ENCODE data around the gene OOEP.
"Not testable (repeated sequence)": the region's sequence is repeated elsewhere in the genome, so short reads cannot be mapped to it uniquely, and the experiment has no call there.

Gene OOEP

DNA sequence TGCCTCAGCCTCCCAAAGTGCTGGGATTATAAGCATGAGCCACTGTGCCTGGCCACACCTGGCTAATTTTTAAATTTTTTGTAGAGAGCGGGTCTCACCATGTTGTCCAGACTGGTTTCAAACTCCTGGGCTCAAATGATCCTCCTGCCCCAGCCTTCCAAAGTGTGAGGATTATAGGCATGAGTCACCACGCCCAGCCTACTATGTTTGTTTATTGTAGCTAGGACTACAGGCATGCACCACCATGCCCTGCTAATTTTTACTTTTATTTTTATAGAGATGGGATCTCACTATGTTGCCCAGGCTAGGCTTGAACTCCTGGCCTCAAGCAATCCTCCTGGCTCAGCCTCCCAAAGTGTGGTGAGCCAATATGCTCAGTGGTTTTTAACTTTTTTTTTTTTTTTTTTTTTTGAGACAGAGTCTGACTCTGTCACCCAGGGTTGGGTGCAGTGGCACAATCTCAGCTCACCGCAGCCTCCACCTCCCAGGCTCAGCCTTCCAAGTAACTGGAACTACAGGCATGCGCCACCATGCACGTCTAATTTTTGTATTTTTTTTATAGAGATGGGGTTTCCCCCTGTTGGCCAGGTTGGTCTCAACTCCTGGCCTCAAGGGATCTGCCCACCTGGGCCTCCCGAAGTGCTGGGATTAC is 12.9 kb upstream of the OOEP start:
- TF ChIP-seq, protein P1, sequence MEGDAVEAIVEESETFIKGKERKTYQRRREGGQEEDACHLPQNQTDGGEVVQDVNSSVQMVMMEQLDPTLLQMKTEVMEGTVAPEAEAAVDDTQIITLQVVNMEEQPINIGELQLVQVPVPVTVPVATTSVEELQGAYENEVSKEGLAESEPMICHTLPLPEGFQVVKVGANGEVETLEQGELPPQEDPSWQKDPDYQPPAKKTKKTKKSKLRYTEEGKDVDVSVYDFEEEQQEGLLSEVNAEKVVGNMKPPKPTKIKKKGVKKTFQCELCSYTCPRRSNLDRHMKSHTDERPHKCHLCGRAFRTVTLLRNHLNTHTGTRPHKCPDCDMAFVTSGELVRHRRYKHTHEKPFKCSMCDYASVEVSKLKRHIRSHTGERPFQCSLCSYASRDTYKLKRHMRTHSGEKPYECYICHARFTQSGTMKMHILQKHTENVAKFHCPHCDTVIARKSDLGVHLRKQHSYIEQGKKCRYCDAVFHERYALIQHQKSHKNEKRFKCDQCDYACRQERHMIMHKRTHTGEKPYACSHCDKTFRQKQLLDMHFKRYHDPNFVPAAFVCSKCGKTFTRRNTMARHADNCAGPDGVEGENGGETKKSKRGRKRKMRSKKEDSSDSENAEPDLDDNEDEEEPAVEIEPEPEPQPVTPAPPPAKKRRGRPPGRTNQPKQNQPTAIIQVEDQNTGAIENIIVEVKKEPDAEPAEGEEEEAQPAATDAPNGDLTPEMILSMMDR (IDR thresholded peaks at IDR 0.05; ENCODE audit: low read depth, low read length, missing control alignments): no peak
- DNase-seq (ENCODE audit: extremely low read depth, low read depth): no peak
- H3K4me3 ChIP-seq (replicated peaks; ENCODE audit: low read depth, low read length): no peak overlapping the region

DNA sequence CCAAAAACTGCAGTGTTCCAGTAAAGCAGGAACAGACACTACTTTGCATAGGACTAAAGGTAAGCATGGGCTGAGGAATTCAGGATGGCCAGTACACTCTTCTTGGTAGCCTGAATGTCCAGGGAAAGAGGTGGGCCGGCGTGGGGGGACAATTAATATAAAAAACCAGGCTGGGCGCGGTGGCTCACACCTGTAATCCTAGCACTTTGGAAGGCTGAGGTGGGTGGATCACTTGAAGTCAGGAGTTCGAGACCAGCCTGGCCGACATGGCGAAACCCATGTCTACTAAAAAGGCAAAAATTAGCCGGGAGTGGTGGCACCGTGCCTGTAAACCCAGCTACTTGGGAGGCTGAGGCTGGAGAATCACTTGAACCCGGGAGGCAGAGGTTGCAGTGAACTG is 11.8 kb upstream of the OOEP start:
- not testable (repeated sequence) for H3K4me3 ChIP-seq (replicated peaks; ENCODE audit: low read depth, low read length); DNase-seq (ENCODE audit: extremely low read depth, low read depth)

DNA sequence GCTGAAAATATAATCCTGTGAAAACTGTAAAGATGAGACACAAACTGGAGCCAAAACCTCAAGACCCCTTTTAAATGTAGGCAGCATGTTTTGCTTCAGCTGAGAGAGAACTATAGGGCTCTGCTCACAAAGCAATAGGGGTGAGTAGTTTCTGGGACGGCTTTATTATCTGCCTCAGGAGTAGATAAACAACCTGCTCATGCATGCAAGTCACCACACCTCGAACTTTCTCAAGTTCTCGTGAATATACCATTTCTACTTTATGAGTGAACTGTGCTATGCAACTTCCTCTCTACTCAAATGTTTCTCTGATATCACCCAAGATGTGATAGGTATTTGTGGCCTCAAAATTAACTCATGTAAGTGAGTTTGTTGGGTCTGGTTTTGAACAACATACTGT is 7.5 kb upstream of the OOEP start:
- TF ChIP-seq, protein P1 (IDR thresholded peaks at IDR 0.05; ENCODE audit: low read depth, low read length, missing control alignments): no peak
- H3K4me3 ChIP-seq (replicated peaks; ENCODE audit: low read depth, low read length): no peak overlapping the region
- no peak for DNase-seq (ENCODE audit: extremely low read depth, low read depth)

DNA sequence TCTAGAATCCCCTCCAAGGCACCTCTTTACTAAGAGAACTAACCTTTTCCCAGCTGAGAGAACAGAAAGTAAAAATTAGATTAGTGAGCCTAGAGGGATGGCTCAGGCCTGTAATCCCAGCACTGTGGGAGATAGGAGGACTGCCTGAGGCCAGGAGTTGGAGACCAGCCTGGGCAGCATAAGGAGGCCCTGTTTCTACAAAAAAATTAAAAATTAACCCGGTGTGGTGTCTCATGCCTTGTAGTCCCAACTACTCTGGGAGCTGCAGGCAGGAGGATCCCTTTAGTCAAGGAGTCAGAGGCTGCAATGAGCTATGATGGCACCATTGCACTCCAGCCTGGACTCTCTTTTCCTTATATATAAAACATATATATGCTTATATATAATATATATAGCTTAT is 5.5 kb upstream of the OOEP start:
- no peak for DNase-seq (ENCODE audit: extremely low read depth, low read depth)
- TF ChIP-seq, protein P1 (IDR thresholded peaks at IDR 0.05; ENCODE audit: low read depth, low read length, missing control alignments): no peak
- no peak overlapping the region for H3K4me3 ChIP-seq (replicated peaks; ENCODE audit: low read depth, low read length)

DNA sequence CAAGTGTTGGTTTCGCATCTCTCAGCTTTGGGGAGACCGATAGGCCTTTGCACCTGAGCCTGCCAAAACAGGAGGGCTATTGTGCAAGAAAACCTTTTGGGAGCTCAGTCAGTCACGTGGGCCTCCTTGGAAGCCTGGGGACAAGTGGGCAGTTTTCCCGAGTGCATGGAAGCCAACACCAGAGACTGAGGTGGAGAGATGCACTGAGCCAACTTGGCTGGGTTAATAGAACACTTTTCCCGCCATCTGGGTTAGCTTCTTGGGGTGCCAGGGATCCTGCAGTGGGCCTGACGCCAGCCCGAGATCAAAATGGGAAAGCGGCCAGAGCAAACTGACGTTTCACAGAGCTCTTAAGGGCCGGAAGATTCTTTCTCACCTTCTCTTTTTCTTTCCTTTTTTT is 2.8 kb upstream of the OOEP start:
- TF ChIP-seq, protein P1 (IDR thresholded peaks at IDR 0.05; ENCODE audit: low read depth, low read length, missing control alignments): no peak
- no peak overlapping the region for H3K4me3 ChIP-seq (replicated peaks; ENCODE audit: low read depth, low read length)
- DNase-seq (ENCODE audit: extremely low read depth, low read depth): no peak

DNA sequence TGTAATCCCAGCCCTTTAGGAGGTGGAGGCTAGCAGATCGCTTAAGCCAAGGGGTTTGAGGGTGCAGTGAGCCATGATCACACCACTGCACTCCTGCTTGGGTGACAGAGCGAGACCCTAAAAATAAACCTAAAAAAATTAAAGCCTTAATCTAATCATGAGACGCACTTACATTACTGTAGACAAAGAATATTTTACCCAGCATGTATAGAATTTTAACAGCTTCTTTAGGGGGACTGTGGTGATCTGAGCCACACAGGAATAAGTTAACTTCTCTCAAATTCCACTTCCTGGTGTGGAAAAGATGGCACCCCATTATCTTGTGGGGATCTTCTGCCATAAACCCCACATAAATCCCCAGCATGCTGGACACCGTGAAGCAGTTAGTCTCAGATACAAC is 2.3 kb upstream of the OOEP start:
- TF ChIP-seq, protein P1 (IDR thresholded peaks at IDR 0.05; ENCODE audit: low read depth, low read length, missing control alignments): no peak
- DNase-seq (ENCODE audit: extremely low read depth, low read depth): no peak

DNA sequence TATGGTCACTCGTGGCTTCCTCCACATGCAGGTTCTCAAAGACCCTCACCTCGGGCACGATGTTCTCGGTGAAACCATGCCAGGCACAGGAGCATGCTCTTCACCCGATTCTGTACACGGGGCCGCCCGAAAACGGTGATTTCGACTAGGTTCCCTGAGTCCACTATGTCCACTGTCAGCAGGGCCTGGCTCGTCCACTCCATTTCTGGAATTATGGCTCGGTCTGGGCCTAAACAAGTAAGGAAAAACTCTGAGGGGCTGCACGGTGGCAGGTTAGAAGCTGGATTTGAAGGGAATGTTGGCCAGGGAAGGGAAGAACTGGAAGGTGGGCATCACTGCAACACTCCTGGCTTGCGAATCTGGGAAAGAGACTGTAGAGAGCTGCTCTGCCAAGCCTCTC is 540 bp downstream of the OOEP start:
- H3K4me3 ChIP-seq (replicated peaks; ENCODE audit: low read depth, low read length): no peak overlapping the region
- TF ChIP-seq, protein P1 (IDR thresholded peaks at IDR 0.05; ENCODE audit: low read depth, low read length, missing control alignments): no peak
- no peak for DNase-seq (ENCODE audit: extremely low read depth, low read depth)

More for the DNA sequence above, 2.3 kb upstream of the OOEP start:
- H3K4me3 ChIP-seq (replicated peaks; ENCODE audit: low read depth, low read length): no peak overlapping the region

Data from HFF-Myc (cell line).